CD8-positive, alpha-beta memory T cell (primary cell): ENCODE data around the gene MT1M. TPM values are rescaled to one million over a fixed set of nuclear protein-coding genes. Genes with fewer than 3 reads are reported as not detected.
"Not testable (repeated sequence)": the region's sequence is repeated elsewhere in the genome, so short reads cannot be mapped to it uniquely, and the experiment has no call there.

Experiments used
- CTCF ChIA-PET: fragments of 350-600 bp; sonication (Branson Sonifier 250); formaldehyde crosslinking; loops from one replicate; lab custom pipeline; 2021; ENCODE audit warnings: antibody characterized with exemption; lab: Charles Lee
- POLR2A ChIA-PET: fragments of 350-600 bp; sonication (Branson Sonifier 250); formaldehyde crosslinking; loops from one replicate; lab custom pipeline; 2021; ENCODE audit warnings: antibody characterized with exemption; lab: Charles Lee
- DNase-seq, 5 donors: peaks; one replicate each; pipeline versions ENCODE4 v3.0.0 to v3.0.0-alpha.2; 2020 to 2022; ENCODE audit warnings: mixed read lengths in 1 of 5
- H3K27ac ChIP-seq: one replicate; pipeline ENCODE4 v1.7.0; 2013; ENCODE audit warnings: low read depth, mild to moderate bottlenecking, low read length, moderate library complexity
- H3K27me3 ChIP-seq: 2 replicates; pipeline ENCODE4 v1.7.0; 2013; ENCODE audit warnings: low read length, mild to moderate bottlenecking; ENCODE audit not compliant: insufficient read depth, poor library complexity, severe bottlenecking
- H3K36me3 ChIP-seq: 2 replicates; pipeline ENCODE4 v1.7.0; 2013; ENCODE audit warnings: mild to moderate bottlenecking, low read length, moderate library complexity; ENCODE audit not compliant: insufficient read depth
- H3K4me1 ChIP-seq: 2 replicates; pipeline ENCODE4 v1.7.0; 2013; ENCODE audit warnings: mild to moderate bottlenecking, low read length, moderate library complexity; ENCODE audit not compliant: insufficient read depth
- H3K4me3 ChIP-seq: 2 replicates; pipeline ENCODE4 v1.7.0; 2013; ENCODE audit warnings: mild to moderate bottlenecking, low read length
- H3K9me3 ChIP-seq: 2 replicates; pipeline ENCODE4 v1.7.0; 2013; ENCODE audit warnings: mild to moderate bottlenecking, low read length
- H3K27ac Mint-ChIP-seq, 8 donors: one replicate each; pipeline ENCODE4 v1.8.0; 2020 to 2021; ENCODE audit warnings: mixed read lengths in 8 of 8, mild to moderate bottlenecking in 6 of 8, inconsistent platforms in 3 of 8, moderate library complexity in 3 of 8
- H3K27me3 Mint-ChIP-seq, 2 donors: one replicate each; pipeline ENCODE4 v1.8.0; 2020 to 2021; ENCODE audit warnings: mixed read lengths in 2 of 2, mild to moderate bottlenecking in 1 of 2, moderate library complexity in 1 of 2
- H3K36me3 Mint-ChIP-seq, 3 donors: one replicate each; pipeline ENCODE4 v1.8.0; 2020 to 2021; ENCODE audit warnings: mixed read lengths in 3 of 3, inconsistent platforms in 1 of 3, mild to moderate bottlenecking in 1 of 3
- H3K4me1 Mint-ChIP-seq, 3 donors: one replicate each; pipeline ENCODE4 v1.8.0; 2020 to 2021; ENCODE audit warnings: mixed read lengths in 3 of 3, inconsistent platforms in 1 of 3, mild to moderate bottlenecking in 1 of 3
- H3K4me3 Mint-ChIP-seq, 7 donors: one replicate each; pipeline ENCODE4 v1.8.0; 2020 to 2021; ENCODE audit warnings: mixed read lengths in 7 of 7, mild to moderate bottlenecking in 6 of 7, moderate library complexity in 4 of 7, inconsistent platforms in 2 of 7
- H3K9me3 Mint-ChIP-seq, 5 donors: one replicate each; pipeline ENCODE4 v1.8.0; 2020 to 2022; ENCODE audit warnings: mixed read lengths in 5 of 5, mild to moderate bottlenecking in 3 of 5, moderate library complexity in 2 of 5, inconsistent platforms in 1 of 5
- polyA plus RNA-seq: library from polyadenylated mRNA; unstranded; fragments of 300-500 nt; fragmentation: Illumina TruSeq; gene quantifications from one replicate; pipeline ENCODE4 v1.2.3, GENCODE V29; 2021
- total RNA-seq, 2 experiments: library from RNA; stranded (reverse); gene quantifications; one replicate each; pipeline ENCODE4 v1.2.3, GENCODE V29; 2021

The MT1M gene
- total RNA-seq: not detected
- not detected for polyA plus RNA-seq

GRCh38 chr16:56632156-56632847 is at the start of gene MT1M:
TSS of gene MT1M (plus strand) at chr16:56632659. CDS start at chr16:56632732, 73 bp downstream.
- Mint-ChIP-seq H3K27ac (peak within 1 kb of the TSS in 1 of 8 donors; percentile 10), H3K4me3 (peak within 1 kb of the TSS in 5 of 7 donors; percentile 55 to 88 (median 69)), H3K9me3 (no peaks in the 10 kb centered on the region), H3K36me3 (no peaks in the 10 kb centered on the region), H3K4me1 (peaks cover 19 to 38% (median 22%) of the 10 kb centered on the region in 3 donors), H3K27me3 (peaks cover 59 to 71% of the 10 kb centered on the region in 2 donors)
- Histone ChIP-seq H3K36me3 (no peaks in the 10 kb centered on the region), H3K4me1 (peaks cover 23% of the 10 kb centered on the region), H3K27me3 (peaks cover 52% of the 10 kb centered on the region), H3K4me3 (no peak within 1 kb of the TSS), H3K27ac (no peak within 1 kb of the TSS), H3K9me3 (no peaks in the 10 kb centered on the region)
- CTCF ChIA-PET: interaction anchor here (1.0 kb wide), 1 partner anchor 11 kb away, joined by 3 read pairs; no protein-coding TSS in a partner anchor
- POLR2A ChIA-PET: no interaction called here
- DNase-seq: no peak

GRCh38 chr16:56582911-56583310 is 49.5 kb upstream of the MT1M start:
- H3K36me3 Mint-ChIP-seq, H3K4me3 ChIP-seq, H3K4me1 Mint-ChIP-seq, H3K9me3 Mint-ChIP-seq, H3K9me3 ChIP-seq, H3K27ac Mint-ChIP-seq, DNase-seq, H3K27ac ChIP-seq, H3K4me1 ChIP-seq, H3K36me3 ChIP-seq, H3K4me3 Mint-ChIP-seq, H3K27me3 ChIP-seq, POLR2A ChIA-PET: not testable (repeated sequence)
- peaks cover 4 to 26% of the 10 kb centered on the region in 2 donors for H3K27me3 Mint-ChIP-seq
- CTCF ChIA-PET: interaction anchor here (2.0 kb wide), 1 partner anchor 119 kb away, joined by 8 read pairs; no protein-coding TSS in a partner anchor

GRCh38 chr16:56583351-56584168 is 48.9 kb upstream of the MT1M start:
- H3K9me3 Mint-ChIP-seq: no peaks in the 10 kb centered on the region
- no peak for DNase-seq
- ChIA-PET CTCF (interaction anchor here (1.1 to 2.0 kb wide), 2 partner anchors 18 to 119 kb away, joined by 3 to 8 read pairs; no protein-coding TSS in a partner anchor), POLR2A (no interaction called here)
- no peak overlapping the region for H3K27ac Mint-ChIP-seq
- H3K36me3 ChIP-seq: no peaks in the 10 kb centered on the region
- H3K4me1 ChIP-seq: no peaks in the 10 kb centered on the region
- no peaks in the 10 kb centered on the region for H3K9me3 ChIP-seq
- peaks cover 10 to 31% of the 10 kb centered on the region in 2 donors for H3K27me3 Mint-ChIP-seq
- no peak overlapping the region for H3K27ac ChIP-seq
- H3K36me3 Mint-ChIP-seq: no peaks in the 10 kb centered on the region
- H3K4me1 Mint-ChIP-seq: no peaks in the 10 kb centered on the region
- no peak overlapping the region for H3K4me3 ChIP-seq
- no peak overlapping the region for H3K4me3 Mint-ChIP-seq
- H3K27me3 ChIP-seq: peaks cover 3% of the 10 kb centered on the region

GRCh38 chr16:56584276-56584675 is 48.2 kb upstream of the MT1M start:
- POLR2A ChIA-PET: interaction anchor here (0.6 kb wide), 1 partner anchor 94 kb away, joined by 4 read pairs; no protein-coding TSS in a partner anchor
- Mint-ChIP-seq H3K4me3 (no peak overlapping the region), H3K36me3 (no peaks in the 10 kb centered on the region), H3K27me3 (peaks cover 13 to 36% of the 10 kb centered on the region in 2 donors), H3K4me1 (peaks cover 3 to 5% (median 4%) of the 10 kb centered on the region in 3 donors), H3K9me3 (no peaks in the 10 kb centered on the region), H3K27ac (no peak overlapping the region)
- Histone ChIP-seq H3K36me3 (no peaks in the 10 kb centered on the region), H3K27me3 (peaks cover 8% of the 10 kb centered on the region), H3K4me3 (no peak overlapping the region), H3K27ac (no peak overlapping the region), H3K9me3 (no peaks in the 10 kb centered on the region), H3K4me1 (no peaks in the 10 kb centered on the region)
- no peak for DNase-seq
- CTCF ChIA-PET: interaction anchor here (0.8 to 2.0 kb wide), 3 partner anchors 17 to 118 kb away, joined by 3 to 8 read pairs (median 3); no protein-coding TSS in a partner anchor

- POLR2A ChIA-PET: no interaction called here
- DNase-seq: no peak
- Mint-ChIP-seq H3K27me3 (peaks cover 32 to 59% of the 10 kb centered on the region in 2 donors), H3K9me3 (no peaks in the 10 kb centered on the region), H3K27ac (peak overlapping the region in 2 of 8 donors; percentile 60 to 71), H3K4me3 (peak overlapping the region; percentile 72 to 89 (median 83)), H3K36me3 (peaks cover 0 to 3% (median 0%) of the 10 kb centered on the region in 3 donors), H3K4me1 (peaks cover 8 to 17% (median 9%) of the 10 kb centered on the region in 3 donors)
- H3K9me3 ChIP-seq: no peaks in the 10 kb centered on the region
- CTCF ChIA-PET: no interaction called here
- peaks cover 3% of the 10 kb centered on the region for H3K4me1 ChIP-seq
- peak overlapping the region; percentile 22 for H3K4me3 ChIP-seq
- H3K27ac ChIP-seq: no peak overlapping the region
- peaks cover 23% of the 10 kb centered on the region for H3K27me3 ChIP-seq
- no peaks in the 10 kb centered on the region for H3K36me3 ChIP-seq
These were observed 43.7 kb upstream of the MT1M start for GRCh38 chr16:56588781-56589140.

GRCh38 chr16:56589141-56590039 is 43.1 kb upstream of the MT1M start, which contains the start of gene MT3:
TSS of gene MT3 (plus strand) at chr16:56589528. CDS start at chr16:56589591, 63 bp downstream.
- peak within 1 kb of the TSS; percentile 72 to 89 (median 83) for H3K4me3 Mint-ChIP-seq
- Histone ChIP-seq H3K27ac (no peak within 1 kb of the TSS), H3K9me3 (no peaks in the 10 kb centered on the region), H3K4me1 (peaks cover 3% of the 10 kb centered on the region), H3K27me3 (peaks cover 23% of the 10 kb centered on the region), H3K36me3 (no peaks in the 10 kb centered on the region), H3K4me3 (peak within 1 kb of the TSS; percentile 47)
- H3K27me3 Mint-ChIP-seq: peaks cover 32 to 53% of the 10 kb centered on the region in 2 donors
- H3K9me3 Mint-ChIP-seq: no peaks in the 10 kb centered on the region
- peaks cover 8 to 17% (median 9%) of the 10 kb centered on the region in 3 donors for H3K4me1 Mint-ChIP-seq
- DNase-seq: peak in 2 of 5 donors; percentile 26 to 51
- H3K27ac Mint-ChIP-seq: peak within 1 kb of the TSS in 3 of 8 donors; percentile 55 to 71 (median 60)
- H3K36me3 Mint-ChIP-seq: peaks cover 0 to 3% (median 0%) of the 10 kb centered on the region in 3 donors
- ChIA-PET CTCF (no interaction called here), POLR2A (interaction anchor here (0.6 kb wide), 1 partner anchor 404 kb away, joined by 5 read pairs; no protein-coding TSS in a partner anchor)

- Histone ChIP-seq H3K36me3 (no peaks in the 10 kb centered on the region), H3K27ac (no peak overlapping the region), H3K4me3 (no peak overlapping the region), H3K4me1 (peaks cover 3% of the 10 kb centered on the region), H3K27me3 (peaks cover 20% of the 10 kb centered on the region), H3K9me3 (no peaks in the 10 kb centered on the region)
- H3K27me3 Mint-ChIP-seq: peaks cover 32 to 46% of the 10 kb centered on the region in 2 donors
- no peak overlapping the region for H3K4me3 Mint-ChIP-seq
- POLR2A ChIA-PET: no interaction called here
- H3K9me3 Mint-ChIP-seq: no peaks in the 10 kb centered on the region
- no peak for DNase-seq
- peaks cover 8 to 17% (median 9%) of the 10 kb centered on the region in 3 donors for H3K4me1 Mint-ChIP-seq
- H3K36me3 Mint-ChIP-seq: peaks cover 0 to 3% (median 0%) of the 10 kb centered on the region in 3 donors
- CTCF ChIA-PET: interaction anchor here (1.1 to 1.8 kb wide), 4 partner anchors 9 to 110 kb away, joined by 3 to 11 read pairs (median 3); no protein-coding TSS in a partner anchor
- no peak overlapping the region for H3K27ac Mint-ChIP-seq
These were observed 40.9 kb upstream of the MT1M start for GRCh38 chr16:56591377-56592060.
